Heart left ventricle (tissue), 13 donors: ENCODE measurements around the gene ANK3.

Experiments
- POLR2A ChIP-seq, 2 donors: fragments of 450-650 bp; IDR thresholded peaks; one replicate each; pipeline ENCODE4 v1.6.1; 2017; ENCODE audit warnings: antibody characterized with exemption in 2 of 2, mild to moderate bottlenecking in 2 of 2, moderate library complexity in 2 of 2
- TF ChIP-seq, protein P1 (sequence below), 12 donors: fragments of 200-600 bp; sonication (generic) in 4 of 12; IDR thresholded peaks; one replicate each; pipeline versions ENCODE4 v1.5.0 to v1.8.0; 2018 to 2022; ENCODE audit warnings: antibody characterized with exemption in 12 of 12, mild to moderate bottlenecking in 5 of 12
- donor health status: ischemic (EF 13 %, LVEDD 7.1; RV severe dilation, severe dysfunction).
- donor health status: DM: no; HTN: yes; CAD: no.
- donor health status: DM: no; HTN: no; CAD: no.
- donor health status: ischemic (EF 25% LVEDD 6.9; RV normal size, moderate dysfunction).
- donor health status: ischemic (EF 25% LVEDD 5.7; RV mildly dilated, moderate dysfunction).
- donor health status: ischemic (EF 35%, LVEDD 5.7; RV mildly dilated, moderate dysfunction).
- donor health status: nonischemic (EF 11% LVEDD 7.7; RV severe dilation, severe dysfunction).
- donor health status: DM: yes; HTN: yes; CAD: no.
- donor health status: PGD.
- donor health status: ischemic (EF 29% LVEDD 5.4; RV normal size, mild dysfunction).
- donor health status: nonischemic (EF 23%, LVEDD 6.1; RV moderate dilation, normal function).

DNA sequence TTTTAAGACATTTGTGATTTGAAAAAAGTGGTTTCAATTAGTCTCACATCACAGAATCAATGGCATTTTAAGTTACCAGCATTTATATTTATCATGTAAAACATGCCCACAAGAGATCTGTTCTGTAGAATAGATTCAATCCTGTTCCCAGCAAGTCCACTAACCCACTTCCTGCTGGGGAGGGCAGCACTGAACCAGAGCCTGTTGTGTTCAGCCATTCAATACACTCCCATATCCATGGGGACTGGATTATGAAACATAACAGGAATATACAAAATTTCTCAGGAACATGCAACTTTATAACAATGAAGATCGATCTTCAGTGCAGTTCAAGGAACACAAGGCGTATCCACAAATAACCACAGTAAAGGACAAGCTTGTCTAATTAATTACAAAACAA is 24.4 kb upstream of the ANK3 start:
- TF ChIP-seq, protein P1, sequence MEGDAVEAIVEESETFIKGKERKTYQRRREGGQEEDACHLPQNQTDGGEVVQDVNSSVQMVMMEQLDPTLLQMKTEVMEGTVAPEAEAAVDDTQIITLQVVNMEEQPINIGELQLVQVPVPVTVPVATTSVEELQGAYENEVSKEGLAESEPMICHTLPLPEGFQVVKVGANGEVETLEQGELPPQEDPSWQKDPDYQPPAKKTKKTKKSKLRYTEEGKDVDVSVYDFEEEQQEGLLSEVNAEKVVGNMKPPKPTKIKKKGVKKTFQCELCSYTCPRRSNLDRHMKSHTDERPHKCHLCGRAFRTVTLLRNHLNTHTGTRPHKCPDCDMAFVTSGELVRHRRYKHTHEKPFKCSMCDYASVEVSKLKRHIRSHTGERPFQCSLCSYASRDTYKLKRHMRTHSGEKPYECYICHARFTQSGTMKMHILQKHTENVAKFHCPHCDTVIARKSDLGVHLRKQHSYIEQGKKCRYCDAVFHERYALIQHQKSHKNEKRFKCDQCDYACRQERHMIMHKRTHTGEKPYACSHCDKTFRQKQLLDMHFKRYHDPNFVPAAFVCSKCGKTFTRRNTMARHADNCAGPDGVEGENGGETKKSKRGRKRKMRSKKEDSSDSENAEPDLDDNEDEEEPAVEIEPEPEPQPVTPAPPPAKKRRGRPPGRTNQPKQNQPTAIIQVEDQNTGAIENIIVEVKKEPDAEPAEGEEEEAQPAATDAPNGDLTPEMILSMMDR (IDR thresholded peaks at IDR 0.05), result no peak
- no peak for TF ChIP-seq POLR2A (IDR thresholded peaks at IDR 0.05)
